Heart left ventricle (tissue), 16 donors: ENCODE measurements around the gene DGKB. TPM values are rescaled to one million over a fixed set of nuclear protein-coding genes. Genes with fewer than 3 reads are reported as not detected.

Source experiments
- ATAC-seq, 4 donors: fragments of 200-7000 bp; cut with Tn5 transposase; one replicate each; pipeline ENCODE4 v1.9.1; 2020 to 2022; ENCODE audit warnings: moderate library complexity in 4 of 4, mild to moderate bottlenecking in 3 of 4, moderate number of reproducible peaks in 1 of 4
- DNase-seq, 5 donors: peaks; one replicate each; pipeline ENCODE4 v3.0.0-alpha.2; 2020
- H3K27ac ChIP-seq, 12 donors: fragments of 200-600 bp; sonication (generic) in 4 of 12; one replicate each; pipeline versions ENCODE4 v1.5.0 to v1.8.0; 2016 to 2022; ENCODE audit warnings: mild to moderate bottlenecking in 2 of 12
- H3K27me3 ChIP-seq, 9 donors: fragments of 200-600 bp; sonication (generic) in 2 of 9; one replicate each; pipeline versions ENCODE4 v1.5.1 to v1.8.0; 2016 to 2022; ENCODE audit warnings: mild to moderate bottlenecking in 3 of 9
- H3K36me3 ChIP-seq, 9 donors: fragments of 200-600 bp; sonication (generic) in 2 of 9; one replicate each; pipeline versions ENCODE4 v1.5.0 to v1.8.0; 2018 to 2022; ENCODE audit warnings: mild to moderate bottlenecking in 2 of 9
- H3K4me1 ChIP-seq, 12 donors: fragments of 200-600 bp; sonication (generic) in 4 of 12; one replicate each; pipeline versions ENCODE4 v1.5.0 to v1.8.0; 2016 to 2022; ENCODE audit warnings: mild to moderate bottlenecking in 3 of 12
- H3K4me3 ChIP-seq, 12 donors: fragments of 200-600 bp; sonication (generic) in 4 of 12; one replicate each; pipeline versions ENCODE4 v1.5.0 to v1.8.0; 2017 to 2022; ENCODE audit warnings: mild to moderate bottlenecking in 9 of 12, moderate library complexity in 4 of 12
- H3K9me3 ChIP-seq, 12 donors: fragments of 200-600 bp; sonication (generic) in 4 of 12; one replicate each; pipeline versions ENCODE4 v1.5.0 to v1.8.0; 2016 to 2022; ENCODE audit warnings: mild to moderate bottlenecking in 1 of 12
- CTCF ChIP-seq, 12 donors: fragments of 200-600 bp; sonication (generic) in 4 of 12; IDR thresholded peaks; one replicate each; pipeline versions ENCODE4 v1.5.0 to v1.8.0; 2018 to 2022; ENCODE audit warnings: antibody characterized with exemption in 12 of 12, mild to moderate bottlenecking in 5 of 12
- POLR2A ChIP-seq, 2 donors: fragments of 450-650 bp; IDR thresholded peaks; one replicate each; pipeline ENCODE4 v1.6.1; 2017; ENCODE audit warnings: antibody characterized with exemption in 2 of 2, mild to moderate bottlenecking in 2 of 2, moderate library complexity in 2 of 2
- WGBS, 4 donors: extraction: QIAGEN DNeasy Blood & Tissue Kit in 2 of 4; methylation state at CpG; one replicate each; pipeline versions ENCODE4 v1.1.5 to v1.1.7; 2013 to 2018; 5-methylcytosine and 5-hydroxymethylcytosine counted together
- intact Hi-C, 10 donors: fragments of 100-400 bp; cut with DNase I; formaldehyde crosslinking; loops; one replicate each; pipeline versions ENCODE4 v1.11.1 to v1.14.2; 2022
- polyA plus RNA-seq, 2 donors: library from polyadenylated mRNA; stranded (reverse); fragments of 200-250 nt; gene quantifications; one replicate each; pipeline ENCODE4 v1.2.3, GENCODE V29; 2013
- total RNA-seq, 9 donors: library from RNA; depleted of rRNA in 2 of 9; stranded (reverse); fragments of >200 nt in 2 of 9; fragmentation: NEBNext Ultra II Directional in 3 of 9; extraction: Animal tissue kit (Norgen Biotek cat#: 25700) in 3 of 9; gene quantifications; one replicate each; pipeline versions ENCODE4 v1.1.0 to v1.2.4, GENCODE V29; 2016 to 2023
- donor health status: ischemic (EF 13 %, LVEDD 7.1; RV severe dilation, severe dysfunction).
- donor health status: healthy with polysubstance abuse.
- donor health status: DM: no; HTN: yes; CAD: no.
- donor health status: DM: no; HTN: no; CAD: no.
- donor health status: ischemic (EF 25% LVEDD 6.9; RV normal size, moderate dysfunction).
- donor health status: ischemic (EF 25% LVEDD 5.7; RV mildly dilated, moderate dysfunction).
- donor health status: healthy.
- donor health status: DM: yes; HTN: yes; CAD: no.
- donor health status: ischemic (EF 35%, LVEDD 5.7; RV mildly dilated, moderate dysfunction).
- donor health status: nonischemic (EF 11% LVEDD 7.7; RV severe dilation, severe dysfunction).
- donor health status: DM: yes; HTN: yes; CAD: no.
- donor health status: PGD.
- donor health status: ischemic (EF 29% LVEDD 5.4; RV normal size, mild dysfunction).
- donor health status: nonischemic (EF 23%, LVEDD 6.1; RV moderate dilation, normal function).

Gene DGKB
- total and polyA plus RNA-seq, 11 donors = 0.08 to 1.6 (median 0.47) TPM; not detected in 1

- 57 to 70% (median 63%) methylated on average over 2 of the region's 2 CpGs for WGBS, 4 donors
- H3K36me3 ChIP-seq = no peaks in the 10 kb centered on the region
- H3K27me3 ChIP-seq = no peaks in the 10 kb centered on the region
- H3K4me3 ChIP-seq = no peak overlapping the region
- no peaks in the 10 kb centered on the region for H3K4me1 ChIP-seq
- DNase-seq (no peak), ATAC-seq (no peak)
- H3K9me3 ChIP-seq = peaks cover 0 to 7% (median under 1%) of the 10 kb centered on the region in 12 donors
- TF ChIP-seq POLR2A (IDR thresholded peaks at IDR 0.05) = no peak
- no peak for TF ChIP-seq CTCF (IDR thresholded peaks at IDR 0.05)
- intact Hi-C loops = no loop called here
- H3K27ac ChIP-seq = no peak overlapping the region
These were observed 322.6 kb downstream of the DGKB start for GRCh38 chr7:14579971-14580370.

GRCh38 chr7:14576578-14576977 is 326.0 kb downstream of the DGKB start:
- TF ChIP-seq POLR2A (IDR thresholded peaks at IDR 0.05) (no peak), CTCF (IDR thresholded peaks at IDR 0.05) (no peak)
- no peak overlapping the region for H3K27ac ChIP-seq
- no peaks in the 10 kb centered on the region for H3K9me3 ChIP-seq
- H3K36me3 ChIP-seq = no peaks in the 10 kb centered on the region
- DNase-seq (no peak), ATAC-seq (no peak)
- H3K4me1 ChIP-seq = no peaks in the 10 kb centered on the region
- WGBS, 4 donors = 85 to 92% (median 89%) methylated on average over 3 of the region's 3 CpGs
- H3K4me3 ChIP-seq = no peak overlapping the region
- no peaks in the 10 kb centered on the region for H3K27me3 ChIP-seq
- intact Hi-C loops = no loop called here

GRCh38 chr7:14570750-14571607 is 331.6 kb downstream of the DGKB start:
- Histone ChIP-seq H3K4me1 (no peaks in the 10 kb centered on the region), H3K27me3 (no peaks in the 10 kb centered on the region), H3K4me3 (no peak overlapping the region), H3K36me3 (no peaks in the 10 kb centered on the region), H3K9me3 (no peaks in the 10 kb centered on the region), H3K27ac (no peak overlapping the region)
- ATAC-seq = no peak
- 86 to 91% (median 89%) methylated on average over 5 of the region's 5 CpGs for WGBS, 4 donors
- TF ChIP-seq CTCF (IDR thresholded peaks at IDR 0.05) (no peak), POLR2A (IDR thresholded peaks at IDR 0.05) (no peak)
- no peak for DNase-seq
- intact Hi-C loops = no loop called here

GRCh38 chr7:14552060-14552459 is 350.5 kb downstream of the DGKB start:
- no peak overlapping the region for H3K27ac ChIP-seq
- no peaks in the 10 kb centered on the region for H3K36me3 ChIP-seq
- WGBS, 4 donors = 84 to 92% (median 91%) methylated on average over 1 of the region's 1 CpG
- TF ChIP-seq POLR2A (IDR thresholded peaks at IDR 0.05) (no peak), CTCF (IDR thresholded peaks at IDR 0.05) (no peak)
- H3K27me3 ChIP-seq = no peaks in the 10 kb centered on the region
- no peaks in the 10 kb centered on the region for H3K9me3 ChIP-seq
- no peak for DNase-seq
- H3K4me1 ChIP-seq = no peaks in the 10 kb centered on the region
- intact Hi-C loops = no loop called here
- no peak overlapping the region for H3K4me3 ChIP-seq
- ATAC-seq = no peak
